ENCODE measurements around the gene CASP3.
"Not testable (repeated sequence)": the region's sequence is repeated elsewhere in the genome, so short reads cannot be mapped to it uniquely, and the experiment has no call there.

CASP3 gene

DNA sequence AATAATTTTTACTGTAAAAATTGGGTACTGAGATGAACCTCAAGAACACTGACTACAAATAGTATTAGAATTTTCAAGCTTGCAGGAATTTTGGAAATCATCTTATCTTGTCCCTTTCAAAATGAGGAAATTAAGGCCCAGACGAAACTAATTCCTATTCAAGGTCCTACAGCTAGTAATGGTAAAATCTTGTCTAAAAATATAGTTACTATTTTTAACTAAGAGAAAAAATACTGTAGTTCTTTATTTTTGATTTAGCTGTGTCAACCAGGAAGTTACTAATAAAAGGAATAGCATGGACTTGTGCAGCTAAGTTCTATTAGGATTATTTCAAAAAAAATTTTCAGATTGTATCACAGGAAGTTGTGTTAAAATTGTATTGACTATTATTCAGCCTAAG lies 13.0 kb upstream of the CASP3 start:
- DNase-seq = no peak

DNA sequence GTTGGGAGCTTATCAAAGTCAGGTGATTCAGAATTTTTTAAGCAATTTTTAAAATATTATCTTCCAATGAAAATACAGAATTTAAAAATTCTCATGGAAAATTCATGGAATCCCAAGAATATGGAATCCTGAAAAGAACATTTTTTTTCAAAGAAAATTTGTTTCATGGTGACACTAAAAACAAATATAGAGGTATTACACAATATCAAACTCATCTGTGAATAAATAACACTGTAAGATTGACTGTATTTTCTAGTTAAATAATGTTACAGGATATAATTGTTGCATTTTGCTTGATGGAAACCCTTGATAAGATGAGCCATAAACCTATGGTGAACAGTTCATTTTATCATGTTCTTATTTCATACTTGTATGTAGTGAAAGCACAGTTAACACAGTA lies 11.7 kb upstream of the CASP3 start:
- DNase-seq = no peak

DNA sequence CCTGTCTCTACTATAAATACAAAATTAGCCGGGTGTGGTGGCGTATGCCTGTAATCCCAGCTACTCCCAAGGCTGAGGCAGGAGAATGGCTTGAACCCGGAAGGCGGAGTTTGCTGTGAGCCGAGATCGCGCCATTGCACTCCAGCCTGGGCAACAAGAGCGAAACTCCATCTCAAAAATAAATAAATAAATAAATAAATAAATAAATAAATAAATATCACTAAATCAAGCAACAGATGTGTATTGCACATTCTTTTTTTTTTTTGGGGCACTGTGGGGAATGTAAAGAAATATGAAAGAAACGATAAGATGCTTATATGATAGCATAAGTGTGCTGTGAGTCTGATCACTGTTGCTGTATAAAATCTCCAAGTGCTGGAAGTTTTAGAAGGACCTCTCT lies 8.6 kb upstream of the CASP3 start:
- not testable (repeated sequence) for DNase-seq

DNA sequence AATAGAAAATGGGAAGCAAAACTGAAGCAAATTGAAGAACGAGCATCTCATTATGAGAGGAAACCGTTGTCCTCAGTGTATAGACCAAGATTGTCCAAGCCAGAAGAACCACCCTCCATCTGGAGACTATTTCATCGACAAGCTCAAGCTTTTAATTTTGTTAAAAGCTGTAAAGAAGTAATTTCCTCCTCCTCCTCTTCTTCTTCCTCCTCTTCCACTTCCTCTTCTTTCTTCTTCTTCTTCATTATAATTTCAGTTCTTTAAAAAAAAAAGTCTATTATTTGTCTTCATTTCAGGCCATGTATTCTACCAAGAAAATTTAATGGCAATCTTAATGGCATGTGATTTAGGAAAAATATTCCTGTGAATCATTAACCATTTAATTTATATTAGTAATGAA lies 7.9 kb upstream of the CASP3 start:
- no peak for DNase-seq

DNA sequence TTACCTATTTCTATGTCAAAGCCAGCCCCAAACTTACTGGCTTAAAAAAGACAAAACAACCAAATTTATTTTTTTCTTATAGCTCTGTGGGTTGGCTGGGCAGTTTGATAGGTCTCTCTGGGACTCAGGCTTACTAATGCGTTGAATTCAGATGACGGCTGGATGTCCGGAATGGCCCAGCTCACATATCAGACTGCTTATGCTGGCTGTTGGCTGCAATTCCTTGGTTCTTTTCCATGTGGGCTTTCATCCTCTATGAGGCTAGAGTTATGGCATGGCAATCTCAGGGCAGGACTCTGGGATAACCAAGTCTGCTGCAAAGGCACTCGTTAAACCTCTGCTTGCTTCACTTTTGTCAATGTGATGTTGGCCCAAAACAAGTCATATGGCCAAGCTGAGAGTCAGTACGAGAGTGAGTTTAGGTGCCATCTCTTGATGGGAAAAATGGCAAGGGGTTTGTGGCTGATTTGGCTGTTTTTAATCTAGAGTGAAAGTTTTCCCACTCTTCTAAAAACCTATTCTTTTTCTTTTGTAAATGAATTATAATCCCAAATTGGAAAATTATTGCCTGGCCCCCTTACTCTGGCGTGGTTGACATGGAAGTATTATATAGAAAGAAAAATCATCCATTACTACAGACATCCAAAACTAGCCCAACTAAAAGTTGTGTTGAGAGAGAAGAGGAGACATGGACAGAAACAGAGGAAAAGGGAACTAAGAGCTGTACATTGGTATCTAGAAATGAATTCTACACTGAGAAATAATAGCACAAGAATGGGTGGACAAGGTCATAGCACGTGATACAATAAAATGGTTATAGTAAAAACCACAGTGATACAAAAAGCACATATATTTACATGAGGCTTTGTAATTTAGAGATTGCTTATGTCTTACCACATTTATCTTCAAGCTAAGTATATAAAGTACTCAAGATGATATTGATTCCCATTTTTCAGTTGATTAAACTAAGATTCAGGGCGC lies 6.9 kb upstream of the CASP3 start:
- no peak for DNase-seq

DNA sequence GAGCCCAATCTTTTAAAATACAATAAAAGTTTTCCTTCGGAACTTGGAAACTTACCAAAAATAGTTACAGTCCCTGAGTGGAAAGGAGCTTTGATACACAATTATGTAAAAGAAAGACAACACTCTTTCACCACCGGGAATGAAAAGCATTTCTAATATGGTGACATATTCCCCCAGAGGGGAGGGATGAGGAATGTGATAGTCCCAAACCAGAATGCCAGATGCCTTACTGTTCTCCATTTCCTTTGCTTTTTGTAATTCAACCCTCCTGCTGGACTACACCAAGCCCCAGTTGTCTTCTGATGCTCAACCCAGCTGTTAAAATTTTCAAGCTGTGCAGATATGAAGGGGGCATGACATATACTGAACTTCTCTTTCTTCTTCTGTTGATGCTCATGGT lies 4.4 kb upstream of the CASP3 start:
- DNase-seq = no peak

DNA sequence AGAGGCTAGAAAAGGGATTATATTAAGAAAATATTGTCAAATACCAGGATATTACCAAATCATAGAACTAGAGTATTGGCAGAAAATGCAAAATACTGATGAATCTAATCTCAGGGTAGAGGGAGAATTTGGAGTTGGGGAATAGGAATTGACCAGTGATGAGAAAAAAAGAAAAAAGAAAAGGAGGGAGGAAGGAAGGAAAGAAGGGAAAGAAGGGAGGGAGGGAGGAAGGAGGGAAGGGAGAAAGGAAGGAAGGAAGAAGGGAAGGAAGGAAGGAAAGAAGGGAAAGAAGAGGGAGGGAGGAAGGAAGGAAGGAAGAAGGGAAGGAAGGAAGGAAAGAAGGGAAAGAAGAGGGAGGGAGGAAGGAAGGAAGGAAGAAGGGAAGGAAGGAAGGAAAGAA lies 3.4 kb upstream of the CASP3 start:
- DNase-seq = not testable (repeated sequence)

DNA sequence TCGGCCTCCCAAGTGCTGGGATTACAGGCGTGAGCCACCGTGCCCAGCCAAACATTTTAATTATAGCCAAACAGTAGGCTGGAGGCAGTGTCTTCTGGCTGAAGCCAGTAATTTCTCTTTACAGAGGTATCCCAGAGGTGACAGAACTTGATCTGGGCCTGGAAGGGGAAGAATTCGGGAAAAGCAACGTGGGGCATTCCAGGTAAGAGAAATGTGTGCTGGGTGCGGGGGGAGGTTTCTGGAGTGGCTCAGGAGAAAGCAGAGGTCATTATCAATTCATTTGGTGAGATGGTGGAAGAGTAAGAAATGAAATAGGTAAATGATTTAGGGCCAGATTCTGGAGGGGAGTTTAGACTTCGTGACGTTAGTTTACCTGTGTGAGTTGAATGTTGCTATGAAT lies 2.7 kb upstream of the CASP3 start:
- DNase-seq = no peak

DNA sequence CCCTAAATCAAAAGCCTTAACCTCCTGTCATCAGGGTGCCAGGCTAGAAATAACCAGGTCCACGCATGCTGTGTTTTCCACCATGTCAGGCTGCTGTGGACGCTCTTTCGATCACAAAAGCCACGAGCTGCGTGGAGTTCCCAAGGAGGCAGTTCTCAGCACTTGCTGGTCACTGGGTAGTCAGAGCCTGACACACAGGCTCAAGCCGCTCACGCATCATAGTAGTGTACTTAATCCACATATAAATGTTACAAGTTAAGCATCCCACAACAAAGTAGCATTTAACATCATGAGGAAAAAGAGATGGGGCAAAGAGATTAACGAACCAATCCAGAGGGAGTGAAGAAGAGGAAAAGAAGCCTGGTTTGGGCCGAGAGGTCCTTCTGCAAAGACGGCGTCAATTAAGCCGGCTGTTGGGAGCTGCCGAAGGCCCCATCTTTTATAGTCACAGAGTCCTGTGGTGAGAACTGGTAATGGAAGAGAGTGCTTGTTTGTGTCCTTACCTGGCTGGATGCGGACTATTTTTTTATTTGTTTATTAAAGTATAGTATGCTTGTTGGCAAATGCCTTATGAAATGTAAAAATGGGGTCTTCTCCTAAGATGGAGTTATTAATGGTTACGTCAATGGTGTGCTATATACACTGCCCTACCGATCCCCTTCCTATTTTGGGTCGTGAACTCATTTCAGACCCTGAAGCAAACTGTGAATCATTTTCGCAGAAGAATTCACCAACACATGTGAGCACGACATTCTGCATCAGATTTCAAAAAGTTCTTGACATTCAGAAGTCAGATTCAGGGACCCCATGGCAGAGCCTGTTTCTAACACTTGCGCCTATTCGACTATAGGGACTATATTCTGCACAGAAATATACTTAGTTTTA lies 966 bp upstream of the CASP3 start:
- no peak for DNase-seq

DNA sequence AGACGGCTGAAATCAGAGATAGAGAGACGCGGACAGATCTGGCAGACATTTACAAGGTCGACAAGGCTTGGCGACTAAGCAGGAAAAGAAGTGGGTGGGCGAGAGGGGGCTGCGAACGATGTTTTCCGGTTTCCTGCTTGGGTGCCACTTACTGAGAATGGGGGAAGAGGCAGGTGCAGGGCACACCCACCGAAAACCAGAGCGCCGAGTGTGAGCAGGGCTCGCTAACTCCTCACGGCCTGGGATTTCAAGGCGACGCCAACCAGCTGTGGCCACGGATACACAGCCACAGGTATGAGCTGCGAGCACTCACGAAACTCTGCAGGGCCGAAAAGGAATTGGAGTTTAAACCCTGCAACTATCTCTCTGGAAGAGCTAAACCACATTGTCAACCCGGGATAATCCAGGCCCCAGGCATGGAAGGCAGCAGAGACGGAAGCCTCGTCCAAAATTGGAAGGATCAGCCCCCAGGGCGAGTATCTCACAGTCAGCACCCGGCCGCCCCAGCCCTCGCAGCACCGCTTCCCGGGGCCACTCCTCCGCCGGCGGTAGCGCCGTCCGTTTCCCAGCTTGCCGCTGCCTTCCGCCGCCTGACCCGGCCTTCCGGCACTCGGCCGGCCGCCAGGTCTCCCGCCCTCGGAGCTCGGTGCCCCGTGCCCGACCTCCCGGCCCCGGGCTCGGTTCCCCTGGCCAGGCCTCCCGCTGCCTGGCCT lies 778 bp downstream of the CASP3 start:
- no peak for DNase-seq

DNA sequence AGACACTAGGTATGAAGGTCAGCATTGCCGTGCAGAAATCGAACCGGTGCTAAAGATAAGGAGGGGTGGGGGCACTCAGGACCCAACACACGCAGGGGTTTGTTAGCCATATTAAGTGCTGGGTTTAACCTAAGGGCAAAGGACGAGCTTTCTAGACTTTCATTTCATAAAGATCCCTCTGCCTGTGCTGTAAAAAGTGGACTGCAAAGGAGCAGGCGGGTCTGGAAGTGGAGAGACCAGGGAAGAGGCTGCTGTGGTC lies 1.3 kb downstream of the CASP3 start:
- DNase-seq = no peak

DNA sequence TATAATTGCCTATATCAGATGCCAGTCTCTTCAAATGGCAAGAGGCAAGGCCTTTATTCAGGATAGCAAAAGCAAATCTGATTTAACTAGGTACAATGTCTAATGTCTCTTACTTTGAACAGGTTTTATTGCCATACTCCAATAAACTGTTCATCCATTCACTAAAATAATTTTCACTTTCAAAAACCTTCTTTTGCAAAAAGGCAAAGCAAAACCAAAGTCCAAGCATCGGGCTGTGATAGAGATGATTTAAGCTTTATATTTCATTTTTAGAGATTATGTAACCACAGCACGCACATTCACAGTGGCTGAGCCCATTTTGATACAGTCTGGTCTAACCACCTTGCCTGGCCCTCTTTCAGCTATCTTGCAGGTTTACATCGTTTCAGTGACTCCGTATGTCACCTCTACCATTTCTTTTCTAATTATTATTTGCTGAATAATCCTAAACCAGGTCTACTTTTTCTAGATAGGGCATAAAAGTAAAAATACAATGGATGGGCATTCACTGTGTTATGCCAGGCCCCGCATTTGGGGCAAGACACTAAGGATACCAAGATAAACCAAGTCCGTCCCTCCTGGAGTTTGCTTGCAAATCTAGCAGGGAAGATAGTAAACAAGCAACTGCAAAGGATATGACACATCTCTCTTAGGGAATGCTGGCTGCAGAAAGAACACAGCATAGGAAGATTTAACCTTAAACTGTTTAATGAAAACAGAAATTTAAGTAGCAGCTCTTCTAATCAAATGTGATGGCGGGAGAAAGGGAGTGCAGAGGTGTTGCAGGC lies 1.8 kb downstream of the CASP3 start:
- DNase-seq = no peak

DNA sequence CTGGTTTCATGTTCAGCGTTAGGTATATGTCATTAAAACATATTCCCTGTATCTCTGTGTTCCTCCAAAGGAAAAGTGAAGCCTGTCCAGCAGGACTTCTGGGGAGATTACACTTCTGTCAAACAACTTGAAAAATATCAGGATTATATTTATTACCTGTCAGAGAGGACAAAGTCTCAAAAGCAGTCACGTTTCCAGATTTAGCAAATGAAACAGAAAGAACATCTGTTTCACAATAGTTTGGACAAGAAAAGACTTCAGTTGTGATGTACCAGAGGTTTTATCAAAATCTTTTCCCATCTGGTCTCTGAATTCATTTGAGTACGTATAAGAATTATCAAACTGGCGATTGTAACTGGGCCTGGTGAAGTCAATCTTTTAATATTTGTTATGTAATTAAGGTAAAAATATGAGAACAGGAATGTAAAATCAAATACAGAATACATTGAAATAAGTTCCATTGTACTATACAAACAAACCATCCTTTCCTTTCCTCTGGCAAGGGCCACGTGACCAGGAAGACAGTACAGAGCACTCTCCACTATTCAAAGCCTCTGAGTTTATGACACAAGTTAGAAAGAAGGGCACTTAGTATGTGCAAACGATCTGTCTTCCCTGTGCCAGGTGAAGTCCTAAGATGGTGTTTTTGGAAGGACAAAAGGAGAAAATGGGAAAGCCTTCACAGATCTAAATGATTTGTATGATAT lies 3.2 kb downstream of the CASP3 start:
- no peak for DNase-seq

DNA sequence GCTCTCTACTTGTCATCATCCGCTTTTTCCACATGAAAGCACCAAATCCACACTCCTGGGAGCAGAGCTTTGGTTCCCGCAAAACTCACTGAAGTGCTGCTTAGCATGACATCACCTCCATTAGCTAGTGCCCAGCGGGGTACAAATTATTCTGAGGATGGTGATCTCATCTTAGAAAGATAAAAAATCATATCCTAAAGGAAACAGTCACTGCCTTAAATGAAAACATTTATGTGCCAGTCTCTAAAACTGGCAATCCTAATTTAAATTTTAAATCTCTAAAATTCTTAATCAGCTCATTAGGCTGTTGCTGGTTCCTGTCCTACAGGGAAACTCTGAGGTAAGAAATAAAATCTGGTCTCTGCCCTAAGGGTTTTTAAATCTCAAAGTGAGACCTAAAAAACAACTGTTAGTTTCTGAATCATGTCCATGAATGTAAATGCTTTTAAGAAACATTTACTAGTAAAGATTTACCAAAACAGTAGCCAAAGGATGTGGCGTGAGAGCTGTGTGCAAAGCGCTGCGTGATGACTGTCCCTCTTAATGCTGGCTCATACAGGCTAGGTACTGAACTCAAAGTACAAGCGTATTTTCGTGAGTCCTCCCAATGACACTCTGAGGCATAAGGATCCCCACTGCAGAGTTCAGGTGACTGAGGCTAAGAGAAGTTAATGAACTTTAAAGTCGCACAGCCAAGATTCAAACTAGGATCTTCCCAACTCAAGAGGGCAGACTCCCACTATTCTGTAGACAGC lies 4.5 kb downstream of the CASP3 start:
- DNase-seq = no peak

DNA sequence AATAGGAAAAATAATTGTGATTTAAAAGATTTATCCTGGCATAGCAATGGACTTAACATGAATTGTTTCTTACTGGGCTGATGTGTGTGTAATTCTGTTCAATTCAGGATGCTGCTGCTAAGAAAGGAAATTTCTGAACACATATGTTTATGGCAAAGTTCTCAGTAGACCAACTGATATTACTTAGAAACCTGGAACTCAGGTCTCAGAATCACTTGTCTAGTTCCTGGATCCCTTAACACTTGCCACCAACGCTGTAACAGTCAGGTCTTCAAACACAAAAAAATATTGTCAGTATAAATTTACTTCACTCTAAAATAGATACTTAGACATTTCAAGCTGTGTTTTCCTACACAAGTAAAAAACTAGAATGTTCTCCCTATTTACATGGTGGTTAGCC lies 5.5 kb downstream of the CASP3 start:
- DNase-seq = no peak

DNA sequence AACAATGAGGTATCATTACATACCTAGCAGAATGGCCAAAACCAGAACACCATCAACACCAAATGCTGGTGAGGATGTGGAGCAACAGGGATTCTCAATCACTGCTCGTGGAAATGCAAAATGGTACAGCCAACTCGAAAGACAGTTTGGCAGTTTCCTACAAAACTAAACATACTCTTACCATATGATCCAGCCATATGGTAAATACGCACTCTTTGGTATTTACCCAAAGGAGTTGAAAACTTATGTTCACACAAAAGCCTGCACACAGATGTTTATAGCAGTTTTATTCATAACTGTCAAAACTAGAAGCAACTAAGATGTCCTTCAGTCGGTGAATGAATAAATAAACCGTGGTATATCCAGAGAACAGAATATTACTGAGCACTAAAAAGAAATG lies 7.8 kb downstream of the CASP3 start:
- DNase-seq = no peak

DNA sequence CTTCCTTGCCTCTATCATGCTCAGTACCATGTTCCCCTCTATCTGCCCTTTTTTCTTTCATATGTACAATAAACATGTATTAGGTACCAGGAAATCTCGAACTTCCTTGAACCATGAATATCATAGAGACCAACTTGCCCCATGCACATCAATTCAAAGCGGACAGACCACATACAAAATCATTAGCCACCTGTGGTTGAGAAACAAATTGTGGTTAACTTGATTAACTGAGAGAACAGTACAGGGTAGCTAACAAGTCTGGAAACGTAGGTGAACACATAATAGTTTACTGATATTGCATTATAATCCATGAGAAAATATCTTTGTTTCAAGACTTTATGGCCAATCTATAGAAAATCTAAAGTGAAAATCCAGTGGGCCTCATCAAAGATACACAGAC lies 8.2 kb downstream of the CASP3 start:
- no peak for DNase-seq

DNA sequence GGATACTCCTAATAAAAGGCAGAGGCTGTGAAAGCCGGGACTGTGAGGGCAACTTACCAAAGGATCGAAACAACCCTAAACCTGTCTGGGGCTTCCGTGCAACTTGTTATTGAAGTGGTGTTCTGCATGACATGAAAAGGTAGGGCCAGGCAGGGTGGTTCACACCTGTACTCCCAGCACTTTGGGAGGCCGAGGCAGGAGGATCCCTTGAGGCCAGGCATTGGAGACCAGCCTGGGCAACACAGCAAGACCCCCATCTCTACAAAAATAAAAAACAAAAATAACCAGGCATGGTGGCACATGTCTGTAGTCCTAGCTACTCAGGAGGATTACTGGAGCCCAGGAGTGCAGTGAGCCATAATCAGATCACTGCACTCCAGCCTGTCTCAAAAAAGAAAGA lies 12.3 kb downstream of the CASP3 start:
- DNase-seq = no peak

DNA sequence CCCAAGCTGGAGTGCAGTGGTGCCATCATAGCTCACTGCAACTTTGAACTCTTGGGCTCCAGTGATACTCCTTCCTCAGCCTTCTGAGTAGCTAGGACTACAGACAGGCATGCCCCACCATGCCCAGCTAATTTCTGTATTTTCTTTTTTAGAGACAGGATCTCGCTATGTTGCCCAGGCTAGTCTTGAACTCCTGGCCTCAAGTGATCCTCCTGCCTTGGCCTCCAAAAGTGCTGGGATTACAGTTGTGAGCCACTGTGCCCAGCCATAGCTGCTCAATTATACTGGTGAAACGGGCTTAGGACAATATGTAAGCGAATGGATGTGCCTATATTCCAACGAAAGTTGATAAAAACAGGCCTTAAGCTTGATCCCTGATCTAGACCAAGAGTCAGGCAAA lies 13.1 kb downstream of the CASP3 start:
- DNase-seq = no peak

DNA sequence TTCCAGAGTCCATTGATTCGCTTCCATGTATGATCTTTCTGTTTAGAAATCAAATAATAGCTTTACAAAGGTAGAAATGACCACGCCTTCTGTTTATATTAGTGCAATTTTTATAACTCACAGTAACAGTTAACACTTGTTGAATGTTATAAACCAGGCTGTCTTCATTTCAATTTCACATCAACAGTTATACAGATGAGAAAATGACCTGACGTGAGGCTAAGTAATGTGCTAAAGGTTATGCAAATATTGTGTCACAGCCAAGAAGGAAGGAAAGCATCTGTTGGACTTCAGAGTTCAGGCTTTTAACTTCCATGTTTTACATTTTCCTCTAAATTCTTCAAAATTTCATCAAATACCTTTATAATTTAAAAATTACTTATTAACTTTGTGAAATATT lies 13.9 kb downstream of the CASP3 start:
- no peak for DNase-seq

DNA sequence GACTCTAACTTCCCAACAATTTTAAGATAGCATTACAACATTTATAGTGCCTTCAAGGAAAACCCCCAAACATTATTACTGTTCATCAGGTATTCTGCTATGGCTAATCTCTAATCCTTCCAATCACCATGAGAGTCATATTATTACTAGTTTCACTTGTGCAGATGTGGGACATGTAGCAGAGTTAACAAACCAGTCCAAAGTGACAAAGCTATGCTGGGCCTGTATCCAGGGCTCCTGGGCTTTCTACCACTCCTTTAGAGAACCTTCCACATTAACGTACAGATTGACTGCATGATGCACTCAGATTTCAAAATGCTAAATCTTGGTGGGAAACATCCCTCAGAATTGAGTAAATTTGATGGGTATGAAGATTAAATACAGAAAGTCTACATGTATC lies 16.4 kb downstream of the CASP3 start:
- no peak for DNase-seq

Data from NCI-H1417 treated with DMSO at 0.1 percent for 48 hours (cell line).